Measurements from ENCODE around the gene MCTP1. TPM values are rescaled to one million over a fixed set of nuclear protein-coding genes. Genes with fewer than 3 reads are reported as not detected.

Gene MCTP1
- total RNA-seq, 1 donor from 2014 or later = 3.7 TPM

- H3K4me3 ChIP-seq = no peak overlapping the region
- Mint-ChIP-seq H3K27me3 (ENCODE audit: insufficient read depth, low read depth) (peaks cover 3% of the 10 kb centered on the region), H3K9me3 (peaks cover 4% of the 10 kb centered on the region), H3K4me3 (no peak overlapping the region), H3K27ac (no peak overlapping the region), H3K4me1 (peaks cover 9% of the 10 kb centered on the region), H3K36me3 (peaks cover 4% of the 10 kb centered on the region)
- H3K9ac ChIP-seq = no peak overlapping the region
- H3F3A ChIP-seq (ENCODE audit: low read depth) = no peaks in the 10 kb centered on the region
- TF ChIP-seq EZH2phosphoT487 (IDR thresholded peaks at IDR 0.05) = no peak
- no peak for TF ChIP-seq CTCF (IDR thresholded peaks at IDR 0.05)
- TF ChIP-seq EZH2 (IDR thresholded peaks at IDR 0.05) = no peak
- no peak overlapping the region for H3K27ac ChIP-seq
- H3K79me2 ChIP-seq (ENCODE audit: low read depth) = no peaks in the 10 kb centered on the region
- H3K27me3 ChIP-seq = no peaks in the 10 kb centered on the region
- H4K20me1 ChIP-seq (ENCODE audit: low read depth) = no peaks in the 10 kb centered on the region
- H3K36me3 ChIP-seq = no peaks in the 10 kb centered on the region
- no peak overlapping the region for H3K4me2 ChIP-seq
- no peaks in the 10 kb centered on the region for H3K4me1 ChIP-seq
- H3K9me3 ChIP-seq (ENCODE audit: low read depth) = no peaks in the 10 kb centered on the region
- H2AFZ ChIP-seq (replicated peaks) = peak overlapping the region; percentile 9
- no peak for DNase-seq (ENCODE audit: low spot score)
These were observed 131.4 kb downstream of the MCTP1 start for GRCh38 chr5:95153511-95153910.

- Histone ChIP-seq H3K4me2 (no peak overlapping the region), H3K4me3 (no peak overlapping the region), H3K9me3 (ENCODE audit: low read depth) (no peaks in the 10 kb centered on the region), H3K27me3 (no peaks in the 10 kb centered on the region), H3K4me1 (no peaks in the 10 kb centered on the region), H3K79me2 (ENCODE audit: low read depth) (no peaks in the 10 kb centered on the region), H3K36me3 (no peaks in the 10 kb centered on the region), H3K27ac (no peak overlapping the region), H3F3A (ENCODE audit: low read depth) (no peaks in the 10 kb centered on the region), H2AFZ (replicated peaks) (no peak overlapping the region), H3K9ac (no peak overlapping the region), H4K20me1 (ENCODE audit: low read depth) (no peaks in the 10 kb centered on the region)
- Mint-ChIP-seq H3K27me3 (ENCODE audit: insufficient read depth, low read depth) (peaks cover 3% of the 10 kb centered on the region), H3K9me3 (peaks cover 14% of the 10 kb centered on the region), H3K27ac (no peak overlapping the region), H3K4me3 (no peak overlapping the region), H3K36me3 (peaks cover 5% of the 10 kb centered on the region), H3K4me1 (peaks cover 9% of the 10 kb centered on the region)
- TF ChIP-seq EZH2phosphoT487 (IDR thresholded peaks at IDR 0.05) (no peak), CTCF (IDR thresholded peaks at IDR 0.05) (no peak), EZH2 (IDR thresholded peaks at IDR 0.05) (no peak)
- no peak for DNase-seq (ENCODE audit: low spot score)
These were observed 132.4 kb downstream of the MCTP1 start for GRCh38 chr5:95152535-95152934.

- TF ChIP-seq CTCF (IDR thresholded peaks at IDR 0.05) (no peak), EZH2phosphoT487 (IDR thresholded peaks at IDR 0.05) (no peak), EZH2 (IDR thresholded peaks at IDR 0.05) (no peak)
- no peaks in the 10 kb centered on the region for H3K79me2 ChIP-seq (ENCODE audit: low read depth)
These were observed 132.8 kb downstream of the MCTP1 start for GRCh38 chr5:95152131-95152530.

More at GRCh38 chr5:95152131-95152530, 132.8 kb downstream of the MCTP1 start:
- no peaks in the 10 kb centered on the region for H4K20me1 ChIP-seq (ENCODE audit: low read depth)
- no peaks in the 10 kb centered on the region for H3K27me3 ChIP-seq
- no peak overlapping the region for H3K9ac ChIP-seq
- peaks cover 17% of the 10 kb centered on the region for H3K9me3 Mint-ChIP-seq
- DNase-seq (ENCODE audit: low spot score) = no peak
- H3F3A ChIP-seq (ENCODE audit: low read depth) = no peaks in the 10 kb centered on the region
- no peak overlapping the region for H3K4me3 ChIP-seq
- no peaks in the 10 kb centered on the region for H3K9me3 ChIP-seq (ENCODE audit: low read depth)
- peaks cover 7% of the 10 kb centered on the region for H3K36me3 Mint-ChIP-seq
- peaks cover 3% of the 10 kb centered on the region for H3K27me3 Mint-ChIP-seq (ENCODE audit: insufficient read depth, low read depth)
- no peaks in the 10 kb centered on the region for H3K36me3 ChIP-seq
- H3K4me1 Mint-ChIP-seq = peaks cover 9% of the 10 kb centered on the region
- H3K27ac Mint-ChIP-seq = no peak overlapping the region
- H3K27ac ChIP-seq = no peak overlapping the region
- no peaks in the 10 kb centered on the region for H3K4me1 ChIP-seq
- no peak overlapping the region for H3K4me2 ChIP-seq
- no peak overlapping the region for H3K4me3 Mint-ChIP-seq
- H2AFZ ChIP-seq (replicated peaks) = no peak overlapping the region

Data from neural progenitor cell (in vitro differentiated cells).